GM19328 (cell line): Measurements from ENCODE around the gene LTBP2.

Experiments used
- ATAC-seq: cut with Tn5 transposase; IDR thresholded peaks from one replicate; pipeline ENCODE4 v1.9.1; 2021; ENCODE audit warnings: mild to moderate bottlenecking, moderate library complexity; ENCODE audit not compliant: unreplicated experiment

The LTBP2 gene

GRCh38 chr14:74531006-74531405 is 81.0 kb downstream of the LTBP2 start:
- ATAC-seq, result no peak

GRCh38 chr14:74528886-74529285 is 83.2 kb downstream of the LTBP2 start:
- ATAC-seq, result no peak

GRCh38 chr14:74528406-74528805 is 83.6 kb downstream of the LTBP2 start:
- ATAC-seq, result no peak

GRCh38 chr14:74527736-74528280 is 84.2 kb downstream of the LTBP2 start:
- no peak for ATAC-seq

- no peak for ATAC-seq
Observed at GRCh38 chr14:74526854-74527585, 85.0 kb downstream of the LTBP2 start.

GRCh38 chr14:74525361-74525851 is 86.6 kb downstream of the LTBP2 start:
- ATAC-seq, result no peak

- ATAC-seq, result no peak
Observed at GRCh38 chr14:74524812-74525135, 87.3 kb downstream of the LTBP2 start.

- ATAC-seq, result no peak
Observed at GRCh38 chr14:74524076-74524811, 87.8 kb downstream of the LTBP2 start.

GRCh38 chr14:74522740-74523139 is 89.3 kb downstream of the LTBP2 start:
- ATAC-seq, result no peak

GRCh38 chr14:74521756-74522155 is 90.3 kb downstream of the LTBP2 start:
- ATAC-seq, result no peak

- ATAC-seq, result no peak
Observed at GRCh38 chr14:74519316-74520074, 92.5 kb downstream of the LTBP2 start.

GRCh38 chr14:74518221-74518620 is 93.8 kb downstream of the LTBP2 start:
- no peak for ATAC-seq

GRCh38 chr14:74517731-74518130 is 94.3 kb downstream of the LTBP2 start:
- no peak for ATAC-seq

GRCh38 chr14:74516451-74517160 is 95.4 kb downstream of the LTBP2 start:
- no peak for ATAC-seq

- ATAC-seq, result no peak
Observed at GRCh38 chr14:74515891-74516412, 96.1 kb downstream of the LTBP2 start.

GRCh38 chr14:74514471-74514941 is 97.5 kb downstream of the LTBP2 start:
- ATAC-seq, result no peak

- no peak for ATAC-seq
Observed at GRCh38 chr14:74511966-74512830, 99.8 kb downstream of the LTBP2 start.

GRCh38 chr14:74510959-74511409 is 101.1 kb downstream of the LTBP2 start:
- ATAC-seq, result no peak

GRCh38 chr14:74510223-74510931 is 101.7 kb downstream of the LTBP2 start:
- no peak for ATAC-seq
